Endothelial cell of hepatic sinusoid (primary cell): ENCODE results near the gene DRAP1.

Source experiments
- in situ Hi-C: cut with HindIII; loops from 2 replicates; pipeline ENCODE4 v1.10.0; 2017; ENCODE audit warnings: low sequenced_read_pairs

Gene DRAP1, protein sequence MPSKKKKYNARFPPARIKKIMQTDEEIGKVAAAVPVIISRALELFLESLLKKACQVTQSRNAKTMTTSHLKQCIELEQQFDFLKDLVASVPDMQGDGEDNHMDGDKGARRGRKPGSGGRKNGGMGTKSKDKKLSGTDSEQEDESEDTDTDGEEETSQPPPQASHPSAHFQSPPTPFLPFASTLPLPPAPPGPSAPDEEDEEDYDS

GRCh38 chr11:65919141-65919572 is at the start of gene DRAP1:
Gene DRAP1, plus strand, starts transcription at chr11:65919426. Its CDS starts 76 bp downstream, at chr11:65919502.
- in situ Hi-C loops: no loop called here

DNA sequence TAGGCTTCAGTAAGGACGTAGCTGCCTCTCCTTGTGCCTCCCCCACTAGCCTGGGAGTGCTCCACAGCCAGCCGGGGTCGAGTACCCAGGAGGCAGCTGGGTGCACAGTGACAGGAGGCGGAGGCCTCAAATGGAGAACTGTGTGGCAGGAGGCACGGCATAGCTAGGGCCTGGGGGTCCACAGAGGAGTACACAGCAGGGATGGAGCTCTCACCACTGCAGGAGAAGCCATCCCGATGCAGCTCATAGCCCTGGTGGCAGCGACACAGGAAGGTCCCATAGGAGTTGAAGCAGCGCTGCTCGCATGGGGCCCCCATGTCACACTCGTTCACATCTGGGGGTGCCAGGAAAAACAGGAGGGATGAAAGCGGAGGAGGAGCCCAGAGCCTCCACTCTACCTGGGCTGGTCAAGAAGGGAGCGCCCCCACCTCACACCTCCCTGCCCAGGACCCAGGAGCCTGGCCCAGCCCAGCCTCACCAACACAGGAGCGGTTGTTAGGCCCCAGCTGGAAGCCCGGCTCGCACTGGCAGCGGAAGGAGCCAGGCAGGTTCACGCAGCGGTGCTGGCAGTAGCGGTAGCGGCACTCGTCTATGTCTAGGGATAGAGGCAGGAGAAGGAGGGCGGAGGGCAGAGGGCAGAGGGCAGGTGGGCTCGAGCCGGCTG is 49.5 kb upstream of the DRAP1 start:
- in situ Hi-C loops: no loop called here

GRCh38 chr11:65870307-65870658 is 48.9 kb upstream of the DRAP1 start:
- in situ Hi-C loops: no loop called here

GRCh38 chr11:65870706-65871681 is 48.2 kb upstream of the DRAP1 start:
- in situ Hi-C loops: no loop called here

- in situ Hi-C loops: no loop called here
These were observed 47.2 kb upstream of the DRAP1 start for GRCh38 chr11:65871811-65872548.

GRCh38 chr11:65872586-65873317 is 46.5 kb upstream of the DRAP1 start, which contains the start of gene EFEMP2:
Gene EFEMP2, minus strand, starts transcription at chr11:65872800. Its CDS starts 446 bp downstream, at chr11:65872354.
- in situ Hi-C loops: no loop called here

- in situ Hi-C loops: no loop called here
These were observed 45.7 kb upstream of the DRAP1 start for GRCh38 chr11:65873318-65874156.

DNA sequence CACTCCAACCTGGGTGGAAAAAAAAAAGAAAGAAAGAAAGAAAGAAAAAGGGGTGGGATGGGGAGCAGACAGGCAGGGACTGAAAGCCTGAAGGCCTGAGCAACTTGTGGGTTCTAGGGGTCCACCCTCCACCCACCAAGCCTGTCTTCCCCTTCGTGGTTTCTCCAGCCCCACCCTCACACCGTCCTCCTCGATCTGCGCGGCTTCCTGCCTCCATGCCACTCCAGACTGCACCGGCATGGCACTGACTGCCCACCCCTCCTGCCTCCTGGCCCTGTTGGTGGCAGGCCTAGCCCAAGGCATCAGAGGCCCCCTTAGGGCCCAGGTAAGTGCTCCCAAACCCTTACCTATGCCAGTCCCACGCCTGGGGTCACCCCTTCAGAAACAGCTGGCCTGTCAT is 39.6 kb upstream of the DRAP1 start, which contains the start of gene CTSW:
Gene CTSW, plus strand, starts transcription at position 221 of the 400 bp plus-strand sequence. Its CDS starts 18 bp downstream, at position 239.
- in situ Hi-C loops: no loop called here

- in situ Hi-C loops: no loop called here
These were observed 39.2 kb upstream of the DRAP1 start for GRCh38 chr11:65880027-65880426.

GRCh38 chr11:65880844-65881421 is 38.3 kb upstream of the DRAP1 start:
- in situ Hi-C loops: no loop called here

- in situ Hi-C loops: no loop called here
These were observed 36.8 kb upstream of the DRAP1 start for GRCh38 chr11:65882120-65883057.

DNA sequence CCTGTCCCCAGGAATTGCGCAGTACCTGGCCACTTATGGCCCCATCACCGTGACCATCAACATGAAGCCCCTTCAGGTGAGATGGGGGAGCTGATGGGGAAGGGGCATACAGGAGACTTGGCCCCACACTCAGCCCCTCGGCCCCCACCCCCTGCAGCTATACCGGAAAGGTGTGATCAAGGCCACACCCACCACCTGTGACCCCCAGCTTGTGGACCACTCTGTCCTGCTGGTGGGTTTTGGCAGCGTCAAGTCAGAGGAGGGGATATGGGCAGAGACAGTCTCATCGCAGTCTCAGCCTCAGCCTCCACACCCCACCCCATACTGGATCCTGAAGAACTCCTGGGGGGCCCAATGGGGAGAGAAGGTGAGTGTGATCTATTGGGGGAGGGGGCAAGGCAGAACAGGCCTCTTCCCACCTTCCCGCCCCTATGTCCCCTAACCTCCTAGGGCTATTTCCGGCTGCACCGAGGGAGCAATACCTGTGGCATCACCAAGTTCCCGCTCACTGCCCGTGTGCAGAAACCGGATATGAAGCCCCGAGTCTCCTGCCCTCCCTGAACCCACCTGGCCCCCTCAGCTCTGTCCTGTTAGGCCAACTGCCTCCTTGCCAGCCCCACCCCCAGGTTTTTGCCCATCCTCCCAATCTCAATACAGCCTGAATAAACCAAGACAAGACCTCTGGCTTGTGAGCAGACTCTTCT is 36.0 kb upstream of the DRAP1 start:
- in situ Hi-C loops: no loop called here

DNA sequence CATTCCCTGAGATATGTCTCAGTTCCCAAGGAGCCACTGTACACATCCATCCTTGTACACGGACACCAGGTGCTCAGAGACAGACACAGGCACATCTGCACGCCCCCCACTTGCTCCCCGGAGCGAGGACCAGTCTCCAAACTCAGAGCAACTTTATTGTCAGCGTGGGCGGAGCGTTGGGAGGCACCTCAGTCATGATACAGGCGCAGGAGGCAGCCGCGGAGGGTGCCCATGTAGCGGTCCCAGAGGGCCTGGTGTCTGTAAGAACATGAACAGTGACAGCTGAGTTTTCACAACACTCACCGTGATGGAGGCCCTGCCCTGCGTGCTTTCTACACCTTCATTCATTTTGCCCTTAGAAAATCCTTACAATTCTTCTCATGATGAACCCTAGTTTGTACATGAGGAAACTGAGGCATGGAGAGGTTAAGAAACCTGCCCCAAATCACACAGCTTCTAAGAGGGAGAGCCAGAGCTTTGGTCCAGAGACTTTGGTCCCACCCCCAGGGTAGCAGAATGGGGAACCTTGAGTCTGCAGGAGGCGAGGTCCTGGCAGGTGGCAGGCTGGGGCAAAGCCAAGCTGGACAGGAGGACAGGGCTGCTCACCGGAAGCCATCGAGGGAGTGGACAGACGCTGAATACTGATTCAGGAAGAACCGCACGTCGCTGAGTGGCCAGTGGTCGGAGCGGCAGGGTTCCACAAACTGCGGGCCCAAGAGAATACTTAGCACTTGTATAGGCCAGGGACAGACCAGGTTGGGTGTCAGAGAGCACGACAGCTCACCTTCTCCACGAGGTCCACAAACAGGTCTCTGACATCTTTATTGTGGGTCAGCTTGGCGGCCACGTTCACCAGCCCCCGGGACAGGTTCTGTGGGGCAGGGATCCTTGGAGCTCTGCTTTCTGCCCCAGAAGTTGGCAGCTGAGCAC is 35.2 kb upstream of the DRAP1 start:
- in situ Hi-C loops: no loop called here

- in situ Hi-C loops: no loop called here
These were observed 34.5 kb upstream of the DRAP1 start for GRCh38 chr11:65884716-65885092.

DNA sequence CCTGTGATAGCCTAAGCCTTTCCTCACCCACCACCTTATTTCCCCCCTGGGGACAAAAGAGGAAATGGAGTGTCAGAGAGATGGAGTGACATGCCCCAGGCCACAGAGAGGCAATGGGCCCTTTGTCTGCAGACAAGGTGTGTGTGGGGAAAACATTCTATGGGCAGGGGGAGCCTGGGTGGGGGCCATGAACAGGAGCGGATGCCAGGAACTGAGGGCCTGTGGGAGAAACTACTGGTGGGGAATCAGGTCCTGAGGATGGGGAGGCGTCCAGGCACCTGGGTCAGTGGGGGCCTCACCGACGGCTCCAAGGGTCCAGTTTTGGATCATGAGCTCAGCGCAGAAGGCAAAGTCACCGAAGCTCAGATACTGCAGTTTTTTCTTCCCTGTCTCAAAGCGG is 34.0 kb upstream of the DRAP1 start:
- in situ Hi-C loops: no loop called here
